IPS DF 6.9 (cell line): ENCODE results near the gene GLCCI1.

Experiments
- DNase-seq: peaks from one replicate; pipeline ENCODE4 v3.0.0-alpha.2; 2013; ENCODE audit warnings: low read depth, low spot score
- H3K27ac ChIP-seq: one replicate; pipeline ENCODE4 v1.5.1; 2013; ENCODE audit warnings: low read length, control low read depth
- H3K27me3 ChIP-seq: 2 replicates; pipeline ENCODE4 v1.6.1; 2013; ENCODE audit warnings: mild to moderate bottlenecking, low read length; ENCODE audit not compliant: control insufficient read depth, insufficient read depth
- H3K36me3 ChIP-seq: 2 replicates; pipeline ENCODE4 v1.6.1; 2013; ENCODE audit warnings: low read length; ENCODE audit not compliant: control insufficient read depth, insufficient read depth
- H3K4me1 ChIP-seq: 2 replicates; pipeline ENCODE4 v1.6.1; 2013; ENCODE audit warnings: low read length; ENCODE audit not compliant: control insufficient read depth, insufficient read depth
- H3K4me3 ChIP-seq: 2 replicates; pipeline ENCODE4 v1.5.1; 2013; ENCODE audit warnings: mild to moderate bottlenecking, low read length
- H3K9me3 ChIP-seq: 2 replicates; pipeline ENCODE4 v1.6.1; 2013; ENCODE audit warnings: low read length, inconsistent platforms; ENCODE audit not compliant: control insufficient read depth, insufficient read depth
- WGBS: extraction: QIAGEN DNeasy Blood & Tissue Kit; methylation state at CpG from one replicate; pipeline ENCODE4 v1.1.7; 2013; ENCODE audit warnings: mixed read lengths, missing lambda C conversion rate; ENCODE audit not compliant: insufficient read length, insufficient coverage; 5-methylcytosine and 5-hydroxymethylcytosine counted together

GLCCI1 gene

GRCh38 chr7:7933915-7934526 lies 34.6 kb upstream of the GLCCI1 start:
- no peak for DNase-seq
- Histone ChIP-seq H3K9me3 (no peaks in the 10 kb centered on the region), H3K4me3 (no peak overlapping the region), H3K27me3 (no peaks in the 10 kb centered on the region), H3K36me3 (no peaks in the 10 kb centered on the region), H3K27ac (no peak overlapping the region), H3K4me1 (no peaks in the 10 kb centered on the region)
- no CpG with 5 or more reads among the region's 1 CpG for WGBS

- no CpG with 5 or more reads among the region's 4 CpGs for WGBS
- Histone ChIP-seq H3K36me3 (no peaks in the 10 kb centered on the region), H3K4me3 (no peak overlapping the region), H3K27me3 (no peaks in the 10 kb centered on the region), H3K27ac (no peak overlapping the region), H3K4me1 (no peaks in the 10 kb centered on the region), H3K9me3 (no peaks in the 10 kb centered on the region)
- DNase-seq, result no peak
Observed at GRCh38 chr7:7934945-7935344, 33.7 kb upstream of the GLCCI1 start.

- WGBS, result no CpG with 5 or more reads among the region's 6 CpGs
- no peak overlapping the region for H3K27ac ChIP-seq
Observed at GRCh38 chr7:7938471-7938870, 30.1 kb upstream of the GLCCI1 start.

GRCh38 chr7:7943951-7944350 lies 24.6 kb upstream of the GLCCI1 start:
- no peaks in the 10 kb centered on the region for H3K36me3 ChIP-seq
- H3K27ac ChIP-seq, result no peak overlapping the region
- DNase-seq, result no peak
- H3K4me3 ChIP-seq, result no peak overlapping the region
- no peaks in the 10 kb centered on the region for H3K27me3 ChIP-seq
- H3K9me3 ChIP-seq, result no peaks in the 10 kb centered on the region
- no CpG with 5 or more reads among the region's 1 CpG for WGBS
- peaks cover 1% of the 10 kb centered on the region; the same call in 1 of the 2 replicates for H3K4me1 ChIP-seq

More at GRCh38 chr7:7938471-7938870, 30.1 kb upstream of the GLCCI1 start:
- H3K9me3 ChIP-seq, result no peaks in the 10 kb centered on the region
- H3K36me3 ChIP-seq, result no peaks in the 10 kb centered on the region
- H3K4me3 ChIP-seq, result no peak overlapping the region
- DNase-seq, result no peak
- no peaks in the 10 kb centered on the region for H3K27me3 ChIP-seq
- H3K4me1 ChIP-seq, result no peaks in the 10 kb centered on the region

GRCh38 chr7:7944619-7945282 lies 23.8 kb upstream of the GLCCI1 start:
- Histone ChIP-seq H3K36me3 (no peaks in the 10 kb centered on the region), H3K9me3 (no peaks in the 10 kb centered on the region), H3K4me3 (no peak overlapping the region), H3K27ac (no peak overlapping the region), H3K4me1 (peaks cover 1% of the 10 kb centered on the region; the same call in 1 of the 2 replicates), H3K27me3 (no peaks in the 10 kb centered on the region)
- no CpG with 5 or more reads among the region's 7 CpGs for WGBS
- DNase-seq, result no peak

GRCh38 chr7:7946486-7946885 lies 22.1 kb upstream of the GLCCI1 start:
- H3K9me3 ChIP-seq, result no peaks in the 10 kb centered on the region
- H3K4me1 ChIP-seq, result peaks cover 1% of the 10 kb centered on the region; the same call in 1 of the 2 replicates
- no CpG with 5 or more reads among the region's 3 CpGs for WGBS
- no peak overlapping the region for H3K4me3 ChIP-seq
- no peaks in the 10 kb centered on the region for H3K27me3 ChIP-seq
- no peaks in the 10 kb centered on the region for H3K36me3 ChIP-seq
- H3K27ac ChIP-seq, result no peak overlapping the region
- no peak for DNase-seq

GRCh38 chr7:7948232-7948631 lies 20.4 kb upstream of the GLCCI1 start:
- Histone ChIP-seq H3K4me3 (no peak overlapping the region), H3K27ac (no peak overlapping the region), H3K4me1 (peaks cover 1% of the 10 kb centered on the region; the same call in 1 of the 2 replicates), H3K36me3 (no peaks in the 10 kb centered on the region), H3K27me3 (no peaks in the 10 kb centered on the region), H3K9me3 (no peaks in the 10 kb centered on the region)
- no CpG with 5 or more reads among the region's 4 CpGs for WGBS
- no peak for DNase-seq

GRCh38 chr7:7953806-7954205 lies 14.8 kb upstream of the GLCCI1 start:
- Histone ChIP-seq H3K27ac (no peak overlapping the region), H3K4me3 (no peak overlapping the region), H3K9me3 (no peaks in the 10 kb centered on the region), H3K36me3 (no peaks in the 10 kb centered on the region), H3K27me3 (no peaks in the 10 kb centered on the region), H3K4me1 (no peaks in the 10 kb centered on the region; the same call in 1 of the 2 replicates)
- DNase-seq, result no peak

GRCh38 chr7:7956531-7957128 lies 12.0 kb upstream of the GLCCI1 start:
- Histone ChIP-seq H3K27ac (no peak overlapping the region), H3K9me3 (no peaks in the 10 kb centered on the region), H3K4me3 (no peak overlapping the region), H3K27me3 (no peaks in the 10 kb centered on the region), H3K36me3 (no peaks in the 10 kb centered on the region), H3K4me1 (no peaks in the 10 kb centered on the region; the same call in 1 of the 2 replicates)
- WGBS, result no CpG with 5 or more reads among the region's 3 CpGs
- no peak for DNase-seq

- H3K4me3 ChIP-seq, result no peak overlapping the region
- no peaks in the 10 kb centered on the region; the same call in 1 of the 2 replicates for H3K4me1 ChIP-seq
- H3K36me3 ChIP-seq, result no peaks in the 10 kb centered on the region
- no peak for DNase-seq
- H3K27ac ChIP-seq, result no peak overlapping the region
- no peaks in the 10 kb centered on the region for H3K27me3 ChIP-seq
- H3K9me3 ChIP-seq, result no peaks in the 10 kb centered on the region
- no CpG with 5 or more reads among the region's 2 CpGs for WGBS
Observed at GRCh38 chr7:7957513-7957912, 11.1 kb upstream of the GLCCI1 start.
